HG03575 (cell line): Measurements from ENCODE around the gene KLK15.

Experiments
- ATAC-seq: cut with Tn5 transposase; IDR thresholded peaks from one replicate; pipeline ENCODE4 v1.9.1; 2021; ENCODE audit not compliant: unreplicated experiment, insufficient number of reproducible peaks, low FRiP score; ENCODE audit errors: extremely low read depth

Gene KLK15

GRCh38 chr19:50844296-50844935 is 11.0 kb upstream of the KLK15 start:
- ATAC-seq: no peak

GRCh38 chr19:50843701-50844221 is 10.4 kb upstream of the KLK15 start:
- ATAC-seq: no peak

- no peak for ATAC-seq
Measured at GRCh38 chr19:50843205-50843604, 9.8 kb upstream of the KLK15 start.

- ATAC-seq: no peak
Measured at GRCh38 chr19:50842130-50842529, 8.8 kb upstream of the KLK15 start.

- no peak for ATAC-seq
Measured at GRCh38 chr19:50839712-50840655, 6.6 kb upstream of the KLK15 start.

GRCh38 chr19:50838239-50838638 is 4.9 kb upstream of the KLK15 start:
- no peak for ATAC-seq

GRCh38 chr19:50837300-50837699 is 3.9 kb upstream of the KLK15 start:
- no peak for ATAC-seq

- no peak for ATAC-seq
Measured at GRCh38 chr19:50836543-50837195, 3.3 kb upstream of the KLK15 start.

- ATAC-seq: no peak
Measured at GRCh38 chr19:50835785-50836542, 2.6 kb upstream of the KLK15 start.

- ATAC-seq: no peak
Measured at GRCh38 chr19:50835103-50835784, 1.9 kb upstream of the KLK15 start.

GRCh38 chr19:50833802-50834167 is 411 bp upstream of the KLK15 start:
- no peak for ATAC-seq

- ATAC-seq: no peak
Measured at GRCh38 chr19:50832666-50833065, 708 bp downstream of the KLK15 start.

GRCh38 chr19:50831026-50831396 is 2.4 kb downstream of the KLK15 start:
- no peak for ATAC-seq

GRCh38 chr19:50830266-50831025 is 2.9 kb downstream of the KLK15 start:
- ATAC-seq: no peak

- ATAC-seq: no peak
Measured at GRCh38 chr19:50829801-50830200, 3.6 kb downstream of the KLK15 start.

- ATAC-seq: no peak
Measured at GRCh38 chr19:50827476-50827875, 5.9 kb downstream of the KLK15 start.

GRCh38 chr19:50826492-50827240 is 6.7 kb downstream of the KLK15 start:
- no peak for ATAC-seq
